Kidney (tissue), 14 donors: ENCODE data around the gene ZKSCAN8. TPM values are rescaled to one million over a fixed set of nuclear protein-coding genes. Genes with fewer than 3 reads are reported as not detected.

Experiments
- DNase-seq, 5 donors: peaks; one replicate each; pipeline ENCODE4 v3.0.0-alpha.2; 2013 to 2020
- FAIRE-seq: peaks from 2 replicates; lab custom pipeline; 2012; peaks lifted over from hg19 to GRCh38; lab: Jason Lieb, UNC
- H3K27ac ChIP-seq, 2 donors: one replicate each; pipeline ENCODE4 v1.7.0; 2013; ENCODE audit warnings: low read depth in 2 of 2, low read length in 2 of 2, inconsistent platforms in 1 of 2
- H3K27me3 ChIP-seq: one replicate; pipeline ENCODE4 v1.7.1; 2013; ENCODE audit warnings: low read length, inconsistent platforms; ENCODE audit not compliant: control insufficient read depth, insufficient read depth
- H3K36me3 ChIP-seq, 3 donors: one replicate each; pipeline versions ENCODE4 v1.7.0 to v1.7.1; 2013; ENCODE audit warnings: low read length in 3 of 3, control low read depth in 1 of 3, inconsistent platforms in 1 of 3; ENCODE audit not compliant: insufficient read depth in 3 of 3, control insufficient read depth in 2 of 3
- H3K4me1 ChIP-seq, 3 donors: one replicate each; pipeline versions ENCODE4 v1.7.0 to v1.7.1; 2013; ENCODE audit warnings: low read length in 3 of 3, inconsistent platforms in 1 of 3, low read depth in 1 of 3; ENCODE audit not compliant: control insufficient read depth in 2 of 3, insufficient read depth in 2 of 3
- H3K4me3 ChIP-seq, 3 donors: one replicate each; pipeline versions ENCODE4 v1.7.0 to v1.8.1; 2013; ENCODE audit warnings: low read length in 3 of 3, control low read depth in 1 of 3, inconsistent platforms in 1 of 3
- H3K9ac ChIP-seq, 3 donors: one replicate each; pipeline versions ENCODE4 v1.7.0 to v1.7.1; 2013; ENCODE audit warnings: low read length in 3 of 3, control low read depth in 1 of 3, inconsistent platforms in 1 of 3
- H3K9me3 ChIP-seq, 3 donors: one replicate each; pipeline versions ENCODE4 v1.7.0 to v1.7.1; 2013; ENCODE audit warnings: low read length in 3 of 3, control low read depth in 1 of 3, inconsistent platforms in 1 of 3; ENCODE audit not compliant: control insufficient read depth in 2 of 3, insufficient read depth in 1 of 3
- CTCF ChIP-seq: IDR thresholded peaks from 3 replicates; pipeline ENCODE4 v1.5.1; 2012; ENCODE audit warnings: mild to moderate bottlenecking, moderate library complexity, borderline replicate concordance; ENCODE audit not compliant: insufficient read depth; ENCODE audit errors: extremely low read depth
- intact Hi-C: fragments of 100-400 bp; cut with DNase I; formaldehyde crosslinking; loops from one replicate; pipeline ENCODE4 v1.11.1; 2022
- polyA plus RNA-seq: library from polyadenylated mRNA; stranded (reverse); fragments of 350-450 nt; fragmentation: Illumina TruSeq; extraction: RNeasy Lipid Tissue Mini Kit (QIAGEN cat#74804); gene quantifications from one replicate; pipeline ENCODE4 v1.2.3, GENCODE V29; 2014; ENCODE audit warnings: low read depth, low replicate concordance; ENCODE audit not compliant: insufficient read depth
- total RNA-seq: library from RNA; stranded (reverse); fragmentation: NEBNext Ultra II Directional; extraction: Animal tissue kit (Norgen Biotek cat#: 25700); gene quantifications from one replicate; pipeline ENCODE4 v1.2.1, GENCODE V29; 2021
- donor health status: control.
- donor health status: control.
- donor health status: control.
- donor health status: control.
- donor health status: control.
- donor health status: DM: yes; HTN: yes; CAD: no.
- donor health status: Normal renal cell carcinoma (clear cell type).

Gene ZKSCAN8
- total and polyA plus RNA-seq, 2 donors from 2014 or later: 3.5 to 26.4 TPM

DNA sequence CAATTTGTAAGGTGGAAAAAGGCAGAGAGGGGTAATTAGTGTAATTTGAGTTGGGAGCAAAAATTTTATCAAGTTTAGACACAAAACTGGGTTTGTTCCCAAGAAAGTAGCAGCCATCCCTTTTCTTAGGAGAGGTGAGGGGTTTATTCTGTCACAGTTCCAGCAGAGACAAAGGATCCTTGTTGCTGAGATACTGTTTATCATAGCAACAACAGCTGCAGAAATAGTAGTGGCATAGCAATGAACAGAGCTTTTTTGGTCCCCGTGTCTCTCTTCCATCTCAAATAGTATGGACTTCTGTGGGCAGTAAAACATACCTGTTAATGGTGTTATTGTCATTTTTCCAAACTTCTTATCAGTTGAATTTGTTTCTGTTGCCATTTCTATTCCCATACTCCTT is 23.9 kb downstream of the ZKSCAN8 start:
- Histone ChIP-seq H3K9ac (no peak overlapping the region), H3K27me3 (no peaks in the 10 kb centered on the region), H3K9me3 (peaks cover 0 to 6% (median 0%) of the 10 kb centered on the region in 3 donors), H3K4me1 (peaks cover 0 to 3% (median 0%) of the 10 kb centered on the region in 3 donors), H3K4me3 (no peak overlapping the region), H3K27ac (no peak overlapping the region), H3K36me3 (no peaks in the 10 kb centered on the region)
- DNase-seq (no peak), FAIRE-seq (no peak)
- intact Hi-C loops: no loop called here
- no peak for TF ChIP-seq CTCF

DNA sequence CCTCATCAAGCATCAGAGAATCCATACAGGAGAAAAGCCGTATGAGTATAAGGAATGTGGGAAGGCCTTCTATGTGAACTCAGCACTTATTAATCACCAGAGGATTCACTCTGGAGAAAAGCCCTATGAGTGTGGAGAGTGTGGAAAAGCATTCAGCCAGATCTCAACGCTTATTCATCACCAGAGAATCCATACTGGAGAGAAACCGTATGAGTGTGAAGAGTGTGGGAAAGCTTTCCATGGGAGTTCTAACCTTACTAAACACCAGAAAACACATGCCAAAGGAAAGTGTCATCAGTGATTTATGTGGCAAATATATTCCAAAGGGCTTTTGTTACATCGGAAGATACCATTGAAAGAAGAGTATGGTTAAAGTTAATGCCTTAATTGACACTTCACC is 25.4 kb downstream of the ZKSCAN8 start:
- FAIRE-seq: no peak
- Histone ChIP-seq H3K4me1 (peaks cover 0 to 2% (median 0%) of the 10 kb centered on the region in 3 donors), H3K27me3 (no peaks in the 10 kb centered on the region), H3K9ac (no peak overlapping the region), H3K27ac (no peak overlapping the region), H3K9me3 (peaks cover 0 to 2% (median 0%) of the 10 kb centered on the region in 3 donors), H3K4me3 (no peak overlapping the region), H3K36me3 (peaks cover 0 to 2% (median 0%) of the 10 kb centered on the region in 3 donors)
- DNase-seq: no peak
- intact Hi-C loops: no loop called here
- TF ChIP-seq CTCF: no peak

GRCh38 chr6:28167926-28168325 is 26.2 kb downstream of the ZKSCAN8 start:
- DNase-seq (no peak), FAIRE-seq (no peak)
- no peak for TF ChIP-seq CTCF
- no peaks in the 10 kb centered on the region for H3K9me3 ChIP-seq
- no peaks in the 10 kb centered on the region for H3K27me3 ChIP-seq
- H3K4me1 ChIP-seq: no peaks in the 10 kb centered on the region
- intact Hi-C loops: no loop called here
- peaks cover 0 to 2% (median 0%) of the 10 kb centered on the region in 3 donors for H3K36me3 ChIP-seq
- H3K4me3 ChIP-seq: no peak overlapping the region
- no peak overlapping the region for H3K9ac ChIP-seq
- no peak overlapping the region for H3K27ac ChIP-seq

DNA sequence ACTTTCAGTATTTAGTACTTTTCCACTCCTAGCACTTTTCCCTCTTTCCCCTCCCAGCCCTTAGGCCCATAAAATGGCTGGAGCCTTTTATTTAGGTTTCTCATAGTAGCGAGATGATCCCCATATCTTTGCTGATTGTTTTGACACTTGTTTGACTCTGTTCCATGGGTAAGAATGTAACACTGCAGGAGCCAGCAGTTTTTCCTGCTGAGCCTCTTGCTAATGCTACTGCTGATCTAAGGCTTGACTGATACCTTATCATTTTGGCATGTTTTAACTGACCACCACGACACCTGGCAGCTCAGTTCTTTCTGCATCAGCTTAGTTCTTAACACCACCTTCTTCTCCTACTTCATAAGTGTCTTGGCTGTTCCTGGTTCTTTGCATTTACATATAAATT is 29.6 kb downstream of the ZKSCAN8 start:
- no peak overlapping the region for H3K4me3 ChIP-seq
- H3K9me3 ChIP-seq: peaks cover 0 to 3% (median 0%) of the 10 kb centered on the region in 3 donors
- DNase-seq (no peak), FAIRE-seq (no peak)
- H3K9ac ChIP-seq: no peak overlapping the region
- intact Hi-C loops: no loop called here
- no peak overlapping the region for H3K27ac ChIP-seq
- H3K4me1 ChIP-seq: no peaks in the 10 kb centered on the region
- no peaks in the 10 kb centered on the region for H3K27me3 ChIP-seq
- peaks cover 0 to 2% (median 0%) of the 10 kb centered on the region in 3 donors for H3K36me3 ChIP-seq
- TF ChIP-seq CTCF: no peak
